Endothelial cell of umbilical vein (primary cell): ENCODE data around the gene HDAC5. TPM values are rescaled to one million over a fixed set of nuclear protein-coding genes. Genes with fewer than 3 reads are reported as not detected.

Experiments used
- BruUV-seq: library from RNA; stranded (reverse); fragments of 400-500 nt; replicated peaks from 2 replicates; lab custom pipeline; 2021; lab: Mats Ljungman, UMichigan
- CTCF ChIA-PET: fragments of 300-600, 350-600 bp; sonication (Branson Sonifier 250); formaldehyde crosslinking; loops from one replicate; lab custom pipeline; 2021; ENCODE audit warnings: antibody characterized with exemption, inconsistent platforms; lab: Charles Lee
- POLR2A ChIA-PET: fragments of 300-600, 350-600 bp; sonication (Branson Sonifier 250); formaldehyde crosslinking; loops from one replicate; lab custom pipeline; 2021; ENCODE audit warnings: antibody characterized with exemption, inconsistent platforms; lab: Charles Lee
- DNase-seq: peaks from one replicate; pipeline ENCODE4 v3.0.0-alpha.2; 2011; ENCODE audit warnings: low read depth, low spot score
- FAIRE-seq: peaks from 2 replicates; lab custom pipeline; 2011; peaks lifted over from hg19 to GRCh38; lab: Jason Lieb, UNC
- H2AFZ ChIP-seq: 2 replicates; pipeline ENCODE4 v1.6.0; 2012; ENCODE audit warnings: low read depth, low read length, control low read depth, inconsistent platforms
- H3K27ac ChIP-seq: 2 replicates; pipeline ENCODE4 v1.5.1; 2011; ENCODE audit warnings: low read depth, mild to moderate bottlenecking, control low read depth, low read length, moderate library complexity; ENCODE audit not compliant: insufficient read depth
- H3K27me3 ChIP-seq, 2 experiments: 2 replicates each; pipeline versions ENCODE4 v1.6.0 to v1.6.1; 2011; ENCODE audit warnings: low read length in 2 of 2, mixed read lengths in 1 of 2; ENCODE audit not compliant: control insufficient read depth in 2 of 2, insufficient read depth in 2 of 2
- H3K36me3 ChIP-seq, 2 experiments: 2 replicates in 1 of 2; 3 replicates in 1 of 2; pipeline ENCODE4 v1.5.1; 2011; ENCODE audit warnings: low read length in 2 of 2, mild to moderate bottlenecking in 1 of 2, moderate library complexity in 1 of 2; ENCODE audit not compliant: control insufficient read depth in 2 of 2, insufficient read depth in 2 of 2; ENCODE audit errors: extremely low read depth in 1 of 2
- H3K4me1 ChIP-seq: 3 replicates; pipeline ENCODE4 v1.5.1; 2011; ENCODE audit warnings: mild to moderate bottlenecking, low read length; ENCODE audit not compliant: control insufficient read depth, insufficient read depth; ENCODE audit errors: extremely low read depth
- H3K4me2 ChIP-seq: 2 replicates; pipeline ENCODE4 v1.6.1; 2011; ENCODE audit warnings: low read length, control low read depth, mixed read lengths; ENCODE audit not compliant: insufficient read depth
- H3K4me3 ChIP-seq, 3 experiments: fragments of 200-600 bp in 1 of 3; sonication (generic), shearing (Covaris generic) in 1 of 3; replicated peaks in 1 of 3; 2 replicates each; pipeline ENCODE4 v1.5.1; 2011 to 2016; ENCODE audit warnings: control low read depth in 3 of 3, low read length in 3 of 3, mild to moderate bottlenecking in 2 of 3, inconsistent platforms in 1 of 3, low read depth in 1 of 3, moderate library complexity in 1 of 3; ENCODE audit not compliant: insufficient read depth in 1 of 3
- H3K79me2 ChIP-seq: 2 replicates; pipeline ENCODE4 v1.6.0; 2012; ENCODE audit warnings: low read length, inconsistent platforms; ENCODE audit not compliant: control insufficient read depth, insufficient read depth
- H3K9ac ChIP-seq: replicated peaks from 2 replicates; pipeline ENCODE3; 2011; ENCODE audit warnings: low read length, control low read depth; ENCODE audit not compliant: insufficient read depth; ENCODE audit errors: extremely low read depth
- H3K9me1 ChIP-seq: replicated peaks from 3 replicates; pipeline ENCODE4 v1.6.0; 2011; ENCODE audit warnings: mild to moderate bottlenecking, low read length; ENCODE audit not compliant: control insufficient read depth, insufficient read depth; ENCODE audit errors: extremely low read depth
- H3K9me3 ChIP-seq: replicated peaks from 2 replicates; pipeline ENCODE4 v1.5.1; 2012; ENCODE audit warnings: low read length, inconsistent platforms; ENCODE audit not compliant: control insufficient read depth, insufficient read depth
- H4K20me1 ChIP-seq: replicated peaks from 2 replicates; pipeline ENCODE3; 2011; ENCODE audit warnings: mild to moderate bottlenecking, low read length; ENCODE audit not compliant: control insufficient read depth, insufficient read depth; ENCODE audit errors: extremely low read depth
- EZH2 ChIP-seq: IDR thresholded peaks from 2 replicates; pipeline ENCODE4 v1.6.1; 2012; ENCODE audit warnings: borderline replicate concordance, low read depth, mild to moderate bottlenecking, moderate library complexity, low read length, inconsistent platforms; ENCODE audit not compliant: severe bottlenecking
- FOS ChIP-seq: IDR thresholded peaks from 2 replicates; pipeline ENCODE4 v1.6.1; 2011; ENCODE audit warnings: mild to moderate bottlenecking, low read length, moderate library complexity, borderline replicate concordance; ENCODE audit not compliant: insufficient read depth
- GATA2 ChIP-seq: IDR thresholded peaks from 2 replicates; pipeline ENCODE4 v1.7.0; 2011; ENCODE audit warnings: low read depth, mild to moderate bottlenecking, moderate library complexity, mixed read lengths, low read length; ENCODE audit not compliant: insufficient read length, insufficient read depth
- JUN ChIP-seq: IDR thresholded peaks from 2 replicates; pipeline ENCODE4 v1.6.1; 2011; ENCODE audit warnings: borderline replicate concordance, low read depth; ENCODE audit not compliant: insufficient read length, insufficient read depth
- MAX ChIP-seq: IDR thresholded peaks from 2 replicates; pipeline ENCODE4 v1.6.1; 2011; ENCODE audit not compliant: insufficient read depth, insufficient read length
- MYC ChIP-seq: IDR thresholded peaks from one replicate; pipeline ENCODE4 v1.6.1; 2011; ENCODE audit warnings: mild to moderate bottlenecking, low read depth, low read length
- POLR2A ChIP-seq: IDR thresholded peaks from 2 replicates; pipeline ENCODE4 v1.6.1; 2012; ENCODE audit warnings: low read depth, mild to moderate bottlenecking, control low read depth, low read length
- POLR2AphosphoS5 ChIP-seq: IDR thresholded peaks from 2 replicates; pipeline ENCODE4 v1.6.1; 2012; ENCODE audit warnings: low read depth, mild to moderate bottlenecking, control low read depth, low read length, moderate library complexity; ENCODE audit not compliant: insufficient read depth
- dilution Hi-C: fragments of 300-500 bp; cut with MboI; formaldehyde crosslinking; loops from one replicate; pipeline ENCODE4 v1.15.0; 2019; ENCODE audit warnings: low sequenced_read_pairs; ENCODE audit not compliant: extremely low pct_ligation_motif_present
- intact Hi-C: fragments of 100-400 bp; cut with micrococcal nuclease; formaldehyde crosslinking; loops from one replicate; pipeline ENCODE4 v1.10.0; 2022
- polyA plus RNA-seq, 4 experiments: library from polyadenylated mRNA; depleted of rRNA in 3 of 4; stranded (reverse) in 3 of 4; unstranded in 1 of 4; fragments of >200 nt; gene quantifications; 2 replicates each; pipeline versions ENCODE4 v1.2.1 to v1.2.3, GENCODE V29; 2011 to 2012; ENCODE audit warnings: missing spikeins in 1 of 4
- total RNA-seq: library from RNA; stranded (reverse); gene quantifications from 2 replicates; pipeline ENCODE4 v1.2.3, GENCODE V29; 2021
- TF ChIP-seq, protein P1 (sequence below), 2 donors: IDR thresholded peaks; 1 replicate in 1 of 2; 2 replicates in 1 of 2; pipeline ENCODE4 v1.5.1; 2011; ENCODE audit warnings: low read length in 2 of 2, mild to moderate bottlenecking in 2 of 2, moderate library complexity in 2 of 2, control low read depth in 1 of 2, inconsistent platforms in 1 of 2, low read depth in 1 of 2; ENCODE audit not compliant: insufficient read depth in 1 of 2; ENCODE audit errors: extremely low read depth in 1 of 2

Gene HDAC5
- total and polyA plus RNA-seq, 2 donors (not counting 3 experiments of a cell fraction or from before 2014, with no cell fraction given): 35.4 to 40.4 TPM

DNA sequence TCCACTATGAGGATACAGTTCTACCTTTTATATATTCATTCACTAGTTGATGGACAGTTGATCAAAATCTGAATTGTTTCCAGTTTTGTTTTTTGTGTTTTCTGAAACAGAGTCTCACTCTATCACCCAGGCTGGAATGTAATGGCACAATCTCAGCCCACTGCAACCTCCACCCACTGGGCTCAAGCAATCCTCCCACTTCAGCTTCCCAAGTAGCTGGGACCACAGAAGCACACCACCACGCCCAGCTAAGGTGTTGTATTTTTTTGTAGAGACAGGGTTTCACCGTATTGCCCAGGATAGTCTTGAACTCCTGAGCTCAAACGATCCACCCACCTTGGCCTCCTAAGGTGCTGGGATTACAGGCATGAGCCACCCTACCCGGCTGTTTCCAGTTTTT lies 78.0 kb downstream of the HDAC5 start:
- Histone ChIP-seq H3K4me1 (peaks cover 9% of the 10 kb centered on the region), H3K4me3 (no peak overlapping the region), H3K27me3 (no peaks in the 10 kb centered on the region), H3K9me1 (no peaks in the 10 kb centered on the region), H4K20me1 (peaks cover 4% of the 10 kb centered on the region), H3K9me3 (no peaks in the 10 kb centered on the region), H3K36me3 (peaks cover 4 to 13% of the 10 kb centered on the region in 2 experiments), H3K9ac (no peak overlapping the region), H3K27ac (no peak overlapping the region), H3K4me2 (no peak overlapping the region), H3K79me2 (peaks cover 73% of the 10 kb centered on the region), H2AFZ (no peak overlapping the region)
- ChIA-PET CTCF (interaction anchor here (3.3 kb wide), 1 partner anchor 70 kb away, joined by 34 read pairs; no protein-coding TSS in a partner anchor), POLR2A (no interaction called here)
- dilution Hi-C loops (no loop called here), intact Hi-C loops (no loop called here)
- FAIRE-seq (no peak), DNase-seq (no peak)
- no peak for TF ChIP-seq JUN
- TF ChIP-seq POLR2A: no peak
- TF ChIP-seq FOS: no peak
- TF ChIP-seq MYC: no peak
- no TSS peak for BruUV-seq

- Histone ChIP-seq H4K20me1 (peaks cover 4% of the 10 kb centered on the region), H3K27ac (no peak overlapping the region), H3K9me3 (no peaks in the 10 kb centered on the region), H3K4me3 (no peak overlapping the region), H3K79me2 (peaks cover 72% of the 10 kb centered on the region), H3K4me1 (peaks cover 9% of the 10 kb centered on the region), H3K27me3 (no peaks in the 10 kb centered on the region), H3K9ac (no peak overlapping the region), H3K36me3 (peaks cover 0 to 7% of the 10 kb centered on the region in 2 experiments), H3K9me1 (no peaks in the 10 kb centered on the region), H3K4me2 (no peak overlapping the region), H2AFZ (no peak overlapping the region)
- ChIA-PET CTCF (interaction anchor here (1.0 to 3.5 kb wide), 12 partner anchors 11 to 198 kb away, joined by 3 to 38 read pairs (median 5); partner anchors contain the start of genes G6PC3 and HDAC5), POLR2A (interaction anchor here (0.8 to 1.0 kb wide), 2 partner anchors 14 to 80 kb away, joined by 5 to 6 read pairs; partner anchors contain the start of gene HDAC5)
- DNase-seq: peak; percentile 11
- TF ChIP-seq MAX (no peak), FOS (no peak), JUN (no peak), POLR2A (no peak), MYC (no peak), POLR2AphosphoS5 (no peak), GATA2 (no peak), EZH2 (no peak)
- TF ChIP-seq, protein P1, sequence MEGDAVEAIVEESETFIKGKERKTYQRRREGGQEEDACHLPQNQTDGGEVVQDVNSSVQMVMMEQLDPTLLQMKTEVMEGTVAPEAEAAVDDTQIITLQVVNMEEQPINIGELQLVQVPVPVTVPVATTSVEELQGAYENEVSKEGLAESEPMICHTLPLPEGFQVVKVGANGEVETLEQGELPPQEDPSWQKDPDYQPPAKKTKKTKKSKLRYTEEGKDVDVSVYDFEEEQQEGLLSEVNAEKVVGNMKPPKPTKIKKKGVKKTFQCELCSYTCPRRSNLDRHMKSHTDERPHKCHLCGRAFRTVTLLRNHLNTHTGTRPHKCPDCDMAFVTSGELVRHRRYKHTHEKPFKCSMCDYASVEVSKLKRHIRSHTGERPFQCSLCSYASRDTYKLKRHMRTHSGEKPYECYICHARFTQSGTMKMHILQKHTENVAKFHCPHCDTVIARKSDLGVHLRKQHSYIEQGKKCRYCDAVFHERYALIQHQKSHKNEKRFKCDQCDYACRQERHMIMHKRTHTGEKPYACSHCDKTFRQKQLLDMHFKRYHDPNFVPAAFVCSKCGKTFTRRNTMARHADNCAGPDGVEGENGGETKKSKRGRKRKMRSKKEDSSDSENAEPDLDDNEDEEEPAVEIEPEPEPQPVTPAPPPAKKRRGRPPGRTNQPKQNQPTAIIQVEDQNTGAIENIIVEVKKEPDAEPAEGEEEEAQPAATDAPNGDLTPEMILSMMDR (IDR thresholded peaks at IDR 0.05; ENCODE audit: extremely low read depth in 1 of 2, insufficient read depth in 1 of 2, low read depth in 1 of 2, low read length in 2 of 2): no peak
- intact Hi-C loops: no loop called here
- dilution Hi-C loops: no loop called here
- peak; percentile 18 for FAIRE-seq
- no TSS peak for BruUV-seq
Observed at GRCh38 chr17:44044071-44044470, 79.4 kb downstream of the HDAC5 start.
